ENCODE data around the gene IL18RAP. TPM values are rescaled to one million over a fixed set of nuclear protein-coding genes. Genes with fewer than 3 reads are reported as not detected.

Gene IL18RAP
- total RNA-seq, 1 experiment from 2014 or later: not detected

GRCh38 chr2:102417946-102418345 is 5.0 kb upstream of the IL18RAP start:
- Histone ChIP-seq H4K8ac (replicated peaks; ENCODE audit: insufficient read length, low read depth, low read length) (no peak overlapping the region), H3K23ac (ENCODE audit: insufficient read length, low read depth, low read length) (no peak overlapping the region), H2AK5ac (ENCODE audit: insufficient read length, low read length) (no peak overlapping the region), H2BK20ac (ENCODE audit: low read depth, low read length, poor library complexity, severe bottlenecking) (no peak overlapping the region), H3K14ac (ENCODE audit: insufficient read depth, low read length) (no peak overlapping the region), H3K56ac (ENCODE audit: insufficient read length, low read depth, low read length) (no peak overlapping the region), H3K4me2 (ENCODE audit: insufficient read depth, insufficient read length, low read length) (no peak overlapping the region), H3T11ph (ENCODE audit: low read length) (no peak overlapping the region), H3K27ac (ENCODE audit: insufficient read length, low read depth, low read length) (no peak overlapping the region), H3K27me3 (ENCODE audit: insufficient read depth, low read length) (no peaks in the 10 kb centered on the region), H3K9me3 (ENCODE audit: control insufficient read depth, low read depth, low read length) (no peaks in the 10 kb centered on the region), H2BK5ac (ENCODE audit: insufficient read length, low read length) (no peak overlapping the region), H4K20me1 (ENCODE audit: control insufficient read depth, insufficient read depth, insufficient read length) (no peaks in the 10 kb centered on the region), H3K23me2 (ENCODE audit: insufficient read length, low read depth, low read length, poor library complexity, severe bottlenecking) (no peaks in the 10 kb centered on the region), H4K91ac (ENCODE audit: insufficient read length, low read depth, low read length) (no peak overlapping the region), H3K79me1 (ENCODE audit: insufficient read depth, low read depth, low read length, poor library complexity, severe bottlenecking) (no peaks in the 10 kb centered on the region), H3K9ac (ENCODE audit: extremely low read depth, insufficient read length, low read length) (no peak overlapping the region), H4K5ac (ENCODE audit: insufficient read length, low read depth, low read length) (no peak overlapping the region), H3K4me1 (ENCODE audit: insufficient read depth, low read length) (no peaks in the 10 kb centered on the region), H2BK12ac (ENCODE audit: insufficient read length, low read depth, low read length) (no peak overlapping the region), H3K18ac (ENCODE audit: insufficient read length, low read depth, low read length) (no peak overlapping the region), H2BK120ac (ENCODE audit: low read depth, low read length, poor library complexity, severe bottlenecking) (no peak overlapping the region), H3K4ac (ENCODE audit: low read depth, low read length) (no peak overlapping the region), H2BK15ac (ENCODE audit: low read depth, low read length) (no peak overlapping the region), H3K79me2 (ENCODE audit: insufficient read depth, low read length) (no peaks in the 10 kb centered on the region), H2AFZ (ENCODE audit: low read length) (no peak overlapping the region)
- no peak overlapping the region for H3K4me3 Mint-ChIP-seq
- no peaks in the 10 kb centered on the region for H3K4me1 Mint-ChIP-seq
- no peak for DNase-seq
- H3K27ac Mint-ChIP-seq: no peak overlapping the region
- no CpG with 5 or more reads among the region's 1 CpG for WGBS (ENCODE audit: extremely low coverage, insufficient read length, low lambda C conversion rate)
- no peaks in the 10 kb centered on the region for H3K36me3 Mint-ChIP-seq (ENCODE audit: insufficient read depth in 1 of 3, low read depth in 3 of 3)
- TF ChIP-seq CTCF (conservative IDR thresholded peaks at IDR 0.05): no peak
- H3K27me3 Mint-ChIP-seq (ENCODE audit: low read depth): peaks cover 18% of the 10 kb centered on the region
- H3K9me3 Mint-ChIP-seq: peaks cover 12 to 17% of the 10 kb centered on the region in 2 experiments; a peak in 4 of 5 replicates
